ENCODE data around the gene HNRNPC. TPM values are rescaled to one million over a fixed set of nuclear protein-coding genes. Genes with fewer than 3 reads are reported as not detected.

Gene HNRNPC
- total and polyA plus RNA-seq, 2 of the 8 experiments (the other 6 are each of a cell fraction or from before 2014, with no cell fraction given), result 781 to 1,207 TPM

DNA sequence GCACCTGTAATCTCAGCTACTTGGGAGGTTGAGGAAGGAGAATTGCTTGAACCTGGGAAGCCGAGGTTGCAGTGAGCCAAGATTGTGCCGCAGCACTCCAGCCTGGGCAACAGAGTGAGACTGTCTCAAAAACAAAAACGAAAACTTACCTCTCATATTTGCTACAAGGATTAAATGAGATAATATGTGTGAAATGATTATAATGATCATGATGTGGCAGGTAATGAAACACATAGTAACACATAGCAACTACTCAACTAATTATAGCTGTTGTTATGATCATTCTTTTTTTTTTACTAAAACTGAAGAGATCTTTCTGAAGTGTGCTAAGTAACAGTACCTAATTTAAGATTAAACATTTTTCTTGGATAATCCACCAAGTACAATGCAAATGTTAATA is 40.7 kb upstream of the HNRNPC start:
- H2BK12ac ChIP-seq (ENCODE audit: low read depth, low read length), result no peak overlapping the region
- no peaks in the 10 kb centered on the region for H3K79me2 ChIP-seq (ENCODE audit: control insufficient read depth in 1 of 2, insufficient read depth in 2 of 2, low read length in 2 of 2)
- H2BK5ac ChIP-seq (ENCODE audit: low read depth, low read length), result no peak overlapping the region
- FAIRE-seq (no peak), DNase-seq (ENCODE audit: low read depth in 1 of 2, low spot score in 2 of 2) (no peak)
- ChIA-PET POLR2A (ENCODE audit: partially characterized antibody) (interaction anchor here (0.7 to 5.6 kb wide), 9 partner anchors 8 to 458 kb away, joined by 4 to 40 read pairs (median 5); partner anchors contain the start of gene HNRNPC), CTCF (ENCODE audit: partially characterized antibody) (interaction anchor here (0.8 to 3.2 kb wide), 2 partner anchors 10 to 205 kb away, joined by 3 to 10 read pairs; no protein-coding TSS in a partner anchor)
- H3K9me3 ChIP-seq (ENCODE audit: insufficient read depth in 2 of 2, low read depth in 1 of 2, low read length in 1 of 2), result no peaks in the 10 kb centered on the region
- H3K18ac ChIP-seq (ENCODE audit: extremely low read depth, low read length), result no peak overlapping the region
- H3K79me1 ChIP-seq (ENCODE audit: low read depth, low read length), result no peaks in the 10 kb centered on the region
- no peak overlapping the region for H2AK5ac ChIP-seq (ENCODE audit: low read depth, low read length)
- H3K4ac ChIP-seq (replicated peaks; ENCODE audit: insufficient read length, low read depth, low read length), result no peak overlapping the region
- no peak overlapping the region for H2BK15ac ChIP-seq (ENCODE audit: low read length)
- no peak overlapping the region for H4K5ac ChIP-seq (ENCODE audit: insufficient read length, low read depth, low read length)
- no peak overlapping the region for H4K91ac ChIP-seq (replicated peaks; ENCODE audit: insufficient read length, low read length)
- no peak overlapping the region; a peak in 1 of 4 replicates for H3K4me2 ChIP-seq (ENCODE audit: insufficient read depth in 1 of 2, low read depth in 2 of 2, low read length in 2 of 2)
- no peak overlapping the region for H2BK20ac ChIP-seq (ENCODE audit: low read length)
- H3K4me3 ChIP-seq (ENCODE audit: extremely low read depth in 1 of 4, insufficient read depth in 2 of 4, low read depth in 3 of 4, low read length in 4 of 4), result no peak overlapping the region
- H3K56ac ChIP-seq (replicated peaks; ENCODE audit: insufficient read length, low read depth, low read length), result no peak overlapping the region
- peaks cover 2 to 9% (median 4%) of the 10 kb centered on the region in 4 experiments; a peak in 4 of 7 replicates for H3K4me1 ChIP-seq (replicated peaks in 1 of 4; ENCODE audit: control insufficient read depth in 3 of 4, insufficient read depth in 4 of 4, low read length in 3 of 4)
- no peaks in the 10 kb centered on the region for H3K27me3 ChIP-seq (replicated peaks in 1 of 4; ENCODE audit: control insufficient read depth in 3 of 4, extremely low read depth in 1 of 4, insufficient read depth in 3 of 4, low read length in 3 of 4)
- no peak overlapping the region for H4K8ac ChIP-seq (ENCODE audit: extremely low read depth, insufficient read depth, low read length)
- no peaks in the 10 kb centered on the region for H4K20me1 ChIP-seq (replicated peaks in 1 of 2; ENCODE audit: control insufficient read depth in 1 of 2, insufficient read depth in 2 of 2, low read length in 2 of 2)
- no peak overlapping the region for H3K14ac ChIP-seq (ENCODE audit: insufficient read length)
- no peak overlapping the region for H3K23ac ChIP-seq (ENCODE audit: insufficient read length)
- no peaks in the 10 kb centered on the region for H3K36me3 ChIP-seq (ENCODE audit: control insufficient read depth in 2 of 4, insufficient read depth in 4 of 4, low read length in 3 of 4)
- H3K23me2 ChIP-seq (ENCODE audit: low read depth, low read length), result peaks cover 2% of the 10 kb centered on the region
- H2BK120ac ChIP-seq (replicated peaks; ENCODE audit: low read depth, low read length), result no peak overlapping the region
- H3K27ac ChIP-seq (ENCODE audit: low read depth, low read length), result no peak overlapping the region
- 98% methylated on average over 3 of the region's 3 CpGs; no CpG with 5 or more reads in 1 of the 2 experiments for WGBS, 2 experiments (ENCODE audit: extremely low coverage in 1 of 2, insufficient coverage in 1 of 2, insufficient read length in 1 of 2, insufficient replicate concordance in 2 of 2, low coverage in 1 of 2, low lambda C conversion rate in 2 of 2, missing lambda C conversion rate in 1 of 2)
- no peak overlapping the region for H2AFZ ChIP-seq (ENCODE audit: low read length)
- H3K9ac ChIP-seq (replicated peaks in 1 of 4; ENCODE audit: extremely low read depth in 1 of 4, low read depth in 3 of 4, low read length in 3 of 4), result no peak overlapping the region
- TF ChIP-seq TAF7 (optimal IDR thresholded peaks at IDR 0.05; ENCODE audit: borderline replicate concordance, low read depth, low read length) (no peak), NRF1 (IDR thresholded peaks at IDR 0.05; ENCODE audit: low read depth, low read length) (no peak), HDAC6 (IDR thresholded peaks at IDR 0.05; ENCODE audit: low read depth, low read length) (no peak), JUND (IDR thresholded peaks at IDR 0.05; ENCODE audit: low read length) (no peak)
- TF ChIP-seq, protein P1, sequence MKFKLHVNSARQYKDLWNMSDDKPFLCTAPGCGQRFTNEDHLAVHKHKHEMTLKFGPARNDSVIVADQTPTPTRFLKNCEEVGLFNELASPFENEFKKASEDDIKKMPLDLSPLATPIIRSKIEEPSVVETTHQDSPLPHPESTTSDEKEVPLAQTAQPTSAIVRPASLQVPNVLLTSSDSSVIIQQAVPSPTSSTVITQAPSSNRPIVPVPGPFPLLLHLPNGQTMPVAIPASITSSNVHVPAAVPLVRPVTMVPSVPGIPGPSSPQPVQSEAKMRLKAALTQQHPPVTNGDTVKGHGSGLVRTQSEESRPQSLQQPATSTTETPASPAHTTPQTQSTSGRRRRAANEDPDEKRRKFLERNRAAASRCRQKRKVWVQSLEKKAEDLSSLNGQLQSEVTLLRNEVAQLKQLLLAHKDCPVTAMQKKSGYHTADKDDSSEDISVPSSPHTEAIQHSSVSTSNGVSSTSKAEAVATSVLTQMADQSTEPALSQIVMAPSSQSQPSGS (IDR thresholded peaks at IDR 0.05; ENCODE audit: low read length), result no peak

All from H1 (cell line).